G401 (cell line): ENCODE data around the gene SWSAP1. TPM values are rescaled to one million over a fixed set of nuclear protein-coding genes. Genes with fewer than 3 reads are reported as not detected.
"Not testable (repeated sequence)": the region's sequence is repeated elsewhere in the genome, so short reads cannot be mapped to it uniquely, and the experiment has no call there.

Experiments
- DNase-seq: peaks from one replicate; pipeline ENCODE4 v3.0.0-alpha.2; 2015; ENCODE audit warnings: low spot score
- in situ Hi-C: cut with HindIII; loops from 2 replicates; pipeline ENCODE4 v1.10.0; 2016; ENCODE audit warnings: low sequenced_read_pairs, mixed read lengths
- total RNA-seq: library from RNA; depleted of rRNA; stranded (reverse); fragments of >200 nt; shearing (Covaris generic); gene quantifications from 2 replicates; pipeline ENCODE4 v1.2.3, GENCODE V29; 2014

Gene SWSAP1
- total RNA-seq, 1 experiment from 2014 or later: 6.2 TPM

DNA sequence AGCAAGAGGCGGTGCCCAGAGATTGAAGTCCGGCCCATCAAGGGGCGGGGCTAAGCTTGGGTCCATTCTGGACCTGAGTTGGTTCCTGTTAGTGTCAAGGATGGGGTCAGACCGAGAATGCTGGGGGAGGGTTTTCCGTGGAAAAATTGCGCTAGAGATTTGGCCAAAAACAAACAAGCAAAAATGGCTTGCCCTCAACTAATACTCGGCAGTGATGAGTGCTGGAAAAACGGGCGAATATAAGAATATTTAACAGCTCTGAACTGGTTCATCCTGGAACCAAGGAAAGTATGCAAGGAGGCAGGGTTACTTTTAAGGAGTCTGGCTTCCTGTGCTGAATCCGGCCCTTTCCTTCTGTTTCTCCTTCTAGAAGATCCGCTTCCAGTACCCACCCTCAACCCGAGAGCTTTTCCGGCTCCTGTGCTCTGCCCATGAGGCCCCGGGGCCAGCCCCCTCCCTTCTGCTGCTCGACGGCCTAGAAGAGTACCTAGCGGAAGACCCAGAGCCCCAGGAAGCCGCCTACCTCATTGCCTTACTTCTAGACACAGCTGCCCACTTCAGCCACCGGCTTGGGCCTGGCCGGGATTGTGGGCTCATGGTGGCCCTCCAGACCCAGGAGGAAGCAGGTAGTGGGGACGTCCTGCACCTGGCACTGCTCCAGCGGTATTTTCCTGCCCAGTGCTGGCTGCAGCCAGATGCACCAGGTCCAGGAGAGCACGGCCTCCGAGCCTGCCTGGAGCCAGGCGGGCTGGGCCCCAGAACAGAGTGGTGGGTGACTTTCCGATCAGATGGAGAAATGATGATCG lies 880 bp downstream of the SWSAP1 start:
- in situ Hi-C loops: no loop called here
- no peak for DNase-seq

DNA sequence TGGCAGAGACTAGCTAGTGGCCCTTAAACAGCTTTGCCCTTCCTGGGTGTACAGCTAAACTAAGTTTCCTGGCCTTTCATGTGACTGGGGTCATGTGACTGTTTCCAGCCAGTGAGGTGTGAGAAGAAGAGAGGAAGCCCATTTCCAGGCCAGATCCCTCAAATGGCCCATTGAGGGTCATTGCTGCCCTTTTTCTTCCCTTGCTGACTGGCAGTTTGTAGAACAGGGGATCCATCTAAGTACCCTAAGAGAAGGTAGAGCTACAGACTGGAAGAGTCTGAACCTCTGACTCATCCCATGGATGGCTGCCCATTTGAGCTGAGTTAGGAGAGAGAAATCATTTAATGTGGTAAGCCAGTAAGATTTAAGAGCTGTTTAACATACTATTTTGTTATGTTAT lies 2.8 kb downstream of the SWSAP1 start:
- DNase-seq: peak; percentile 27
- in situ Hi-C loops: no loop called here

- in situ Hi-C loops: no loop called here
Measured at GRCh38 chr19:11377756-11378155, 3.3 kb downstream of the SWSAP1 start.

DNA sequence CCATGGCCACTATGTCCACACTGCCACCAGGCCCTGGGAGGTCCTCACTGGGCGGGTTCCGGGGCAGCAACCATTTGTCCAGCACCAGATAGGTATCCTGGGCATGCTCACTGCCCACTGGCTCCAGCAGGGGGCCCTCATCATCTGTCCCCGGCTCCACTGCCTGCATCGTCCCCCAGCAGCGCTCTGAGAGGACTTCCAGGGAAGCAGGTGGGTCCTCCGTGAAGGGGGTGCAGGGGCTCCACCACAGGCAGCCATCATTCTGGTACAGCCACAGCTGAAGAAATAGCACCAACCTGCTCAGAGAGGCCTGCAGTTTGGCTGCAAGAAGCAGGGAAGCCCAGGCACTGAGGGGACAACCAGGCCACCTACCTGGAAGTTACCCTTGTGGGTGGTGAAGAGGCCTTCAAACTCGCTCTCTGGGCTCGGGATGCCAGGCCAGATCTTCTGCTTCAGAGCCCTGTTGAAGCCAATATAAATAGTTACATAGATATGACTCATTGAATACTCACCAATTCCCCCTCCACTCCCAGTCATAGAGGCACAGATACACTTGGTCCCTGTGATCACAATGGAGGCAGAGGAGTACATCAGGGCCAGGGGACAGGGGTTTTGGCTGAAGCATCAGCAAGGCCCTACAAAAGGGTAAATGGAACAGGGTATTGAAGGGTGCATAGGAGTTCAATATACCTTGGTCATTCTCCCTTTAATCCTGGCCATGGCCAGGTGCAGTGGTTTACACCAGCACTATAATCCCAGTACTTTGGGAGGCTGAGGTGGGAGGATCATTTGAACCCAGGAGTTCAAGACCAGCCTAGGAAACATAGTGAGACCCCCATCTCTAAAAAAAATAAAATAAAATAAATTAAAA lies 4.1 kb downstream of the SWSAP1 start:
- in situ Hi-C loops: no loop called here
- peak; percentile 59 for DNase-seq

More at GRCh38 chr19:11377756-11378155, 3.3 kb downstream of the SWSAP1 start:
- DNase-seq: no peak

GRCh38 chr19:11379269-11379845 lies 4.9 kb downstream of the SWSAP1 start:
- in situ Hi-C loops, DNase-seq: not testable (repeated sequence)

DNA sequence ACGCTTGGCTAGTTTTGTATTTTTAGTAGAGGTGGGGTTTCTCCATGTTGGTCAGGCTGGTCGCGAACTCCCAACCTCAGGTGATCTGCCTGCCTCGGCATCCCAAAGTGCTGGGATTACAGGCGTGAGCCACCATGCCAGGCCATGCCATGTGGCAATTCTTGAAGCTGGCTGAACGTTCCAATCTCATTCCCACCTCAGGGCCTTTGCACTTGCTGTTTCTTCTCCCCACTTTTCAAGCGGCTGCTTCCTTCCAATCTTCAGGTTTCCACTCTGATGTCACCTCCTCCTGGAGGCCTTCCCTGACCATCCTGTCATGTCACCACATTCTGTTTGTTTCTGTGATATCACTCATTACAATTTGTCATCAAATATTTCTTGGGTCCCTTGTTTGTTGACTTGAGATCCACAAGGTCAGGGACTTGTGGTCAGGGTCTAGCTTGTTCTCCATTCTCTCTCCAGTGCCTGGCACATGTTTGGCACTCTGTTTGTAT lies 5.4 kb downstream of the SWSAP1 start:
- DNase-seq: no peak
- in situ Hi-C loops: no loop called here

- in situ Hi-C loops: no loop called here
- DNase-seq: peak; percentile 99
Measured at GRCh38 chr19:11380653-11381537, 6.4 kb downstream of the SWSAP1 start.

DNA sequence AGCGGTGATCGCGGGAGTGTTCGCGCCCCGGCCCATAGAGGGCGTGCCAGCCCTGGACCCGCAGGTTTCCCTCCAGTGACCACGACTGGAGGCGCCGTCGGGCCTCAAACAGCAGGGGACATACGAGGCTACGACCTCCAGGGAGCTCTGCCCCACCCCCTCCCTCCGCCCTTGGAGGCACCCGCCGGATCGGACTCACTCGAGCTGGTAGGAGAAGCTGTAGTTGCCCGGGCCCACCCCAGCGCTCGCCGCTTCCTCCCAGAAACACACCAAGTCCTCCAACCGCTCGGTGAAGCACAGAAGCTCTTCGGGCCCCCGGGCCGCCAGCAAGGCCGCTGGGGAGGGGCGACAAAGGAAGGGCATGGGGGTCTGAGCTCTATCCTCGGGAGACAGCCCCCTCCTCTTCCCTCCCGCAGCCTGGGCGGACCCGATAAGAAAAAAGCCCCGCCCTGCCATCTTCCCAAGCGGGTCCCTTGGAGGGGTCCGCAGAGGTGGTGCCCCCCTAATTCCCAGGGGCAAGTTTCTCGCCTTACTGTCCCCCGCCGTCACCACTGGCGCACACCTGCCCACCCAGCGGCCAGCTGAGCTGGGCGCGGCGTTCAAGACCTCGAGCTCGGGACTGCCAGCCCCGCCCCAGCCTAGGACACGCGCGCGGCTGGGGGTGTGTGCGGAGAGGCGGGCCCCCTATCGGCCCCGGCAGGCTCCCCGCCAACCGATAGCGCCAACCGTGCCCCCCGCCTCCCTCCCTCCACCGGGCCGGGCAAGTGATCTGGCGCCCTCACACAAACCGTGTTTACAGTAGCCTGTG lies 8.6 kb downstream of the SWSAP1 start:
- in situ Hi-C loops: no loop called here
- no peak for DNase-seq

DNA sequence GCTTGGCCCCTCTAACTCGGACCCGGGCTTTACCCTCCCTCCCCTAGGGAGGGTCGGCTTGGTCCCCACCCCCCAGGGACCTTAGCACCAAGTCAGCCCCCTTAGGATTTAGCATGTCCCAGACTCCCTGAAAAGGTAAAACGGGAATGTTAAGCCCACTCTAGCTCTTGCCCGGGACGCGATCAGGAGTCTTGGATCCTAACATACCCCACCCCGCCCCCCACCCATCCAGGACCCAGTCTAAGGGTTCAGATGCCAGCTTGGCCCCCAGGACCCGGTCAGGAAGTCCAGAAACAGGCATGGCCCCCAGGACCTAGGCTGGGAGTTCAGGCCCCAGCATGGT lies 9.2 kb downstream of the SWSAP1 start:
- in situ Hi-C loops: no loop called here
- no peak for DNase-seq

GRCh38 chr19:11384778-11385129 lies 10.3 kb downstream of the SWSAP1 start:
- in situ Hi-C loops: no loop called here
- DNase-seq: no peak

DNA sequence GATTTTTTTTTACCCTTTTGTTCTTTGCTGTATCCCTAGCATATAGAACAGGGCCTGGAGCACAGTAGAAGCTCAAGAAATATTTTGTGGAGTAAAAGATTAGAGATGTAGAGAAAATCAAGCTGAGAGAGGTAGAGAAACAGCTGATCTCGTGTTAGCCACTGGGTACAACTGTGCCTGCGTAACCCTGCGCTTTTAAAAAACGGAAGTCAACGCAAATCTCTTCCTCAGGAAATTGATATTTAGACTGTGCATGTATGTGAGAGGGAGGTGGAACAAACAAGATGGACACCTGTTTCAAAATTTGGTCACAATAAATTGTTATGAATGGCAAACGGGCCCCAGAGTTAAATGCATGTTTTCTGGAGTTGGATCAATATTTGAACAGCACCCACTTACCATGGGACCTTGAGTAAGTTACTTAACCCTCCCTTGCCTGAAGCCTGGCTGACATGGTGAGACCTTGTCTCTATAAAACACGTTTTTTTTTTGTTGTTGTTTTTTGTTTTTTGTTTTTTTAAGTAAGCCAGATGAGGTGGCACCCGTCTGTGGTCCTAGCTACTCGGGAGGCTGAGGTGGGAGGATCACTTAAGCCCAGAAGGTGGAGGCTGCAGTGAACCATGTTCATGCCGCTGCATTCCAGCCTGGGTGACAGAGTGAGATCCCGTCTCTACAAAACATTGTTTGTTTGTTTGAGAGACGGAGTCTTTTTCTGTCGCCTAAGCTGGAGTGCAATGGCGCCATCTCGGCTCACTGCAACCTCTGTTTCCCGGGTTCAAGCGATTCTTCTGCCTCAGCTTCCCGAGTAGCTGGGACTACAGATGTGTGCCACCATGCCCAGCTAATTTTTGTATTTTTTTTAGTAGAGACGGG lies 12.9 kb downstream of the SWSAP1 start:
- in situ Hi-C loops: no loop called here
- no peak for DNase-seq

GRCh38 chr19:11390359-11390758 lies 15.9 kb downstream of the SWSAP1 start:
- no peak for DNase-seq

GRCh38 chr19:11390933-11391680 lies 16.6 kb downstream of the SWSAP1 start:
- DNase-seq: no peak
- in situ Hi-C loops: no loop called here

More at GRCh38 chr19:11390359-11390758, 15.9 kb downstream of the SWSAP1 start:
- in situ Hi-C loops: no loop called here

- in situ Hi-C loops: no loop called here
- no peak for DNase-seq
Measured at GRCh38 chr19:11397089-11397610, 22.7 kb downstream of the SWSAP1 start.

GRCh38 chr19:11399667-11400066 lies 25.2 kb downstream of the SWSAP1 start:
- DNase-seq: no peak
- in situ Hi-C loops: no loop called here

GRCh38 chr19:11400798-11401197 lies 26.3 kb downstream of the SWSAP1 start:
- in situ Hi-C loops: no loop called here
- DNase-seq: no peak
